Umbilical cord (tissue), 2 donors: Measurements from ENCODE around the gene RTN1. TPM values are rescaled to one million over a fixed set of nuclear protein-coding genes. Genes with fewer than 3 reads are reported as not detected.
"Not testable (repeated sequence)": the region's sequence is repeated elsewhere in the genome, so short reads cannot be mapped to it uniquely, and the experiment has no call there.

Source experiments
- DNase-seq: peaks from one replicate; pipeline ENCODE4 v3.0.0-alpha.2; 2015; ENCODE audit warnings: low spot score
- total RNA-seq: library from RNA; depleted of rRNA; stranded (reverse); fragments of >200 nt; gene quantifications from one replicate; pipeline ENCODE4 v1.2.3, GENCODE V29; 2014; ENCODE audit warnings: low replicate concordance; ENCODE audit not compliant: insufficient read depth

The RTN1 gene
- total RNA-seq, 1 donor from 2014 or later = 12.5 TPM

GRCh38 chr14:59705866-59706265, 164.7 kb downstream of the RTN1 start:
- no peak for DNase-seq

- DNase-seq = no peak
These were observed 165.3 kb downstream of the RTN1 start for GRCh38 chr14:59705245-59705644.

GRCh38 chr14:59704054-59704645, 166.4 kb downstream of the RTN1 start:
- DNase-seq = no peak

- no peak for DNase-seq
These were observed 171.1 kb downstream of the RTN1 start for GRCh38 chr14:59699442-59699841.

- no peak for DNase-seq
These were observed 171.8 kb downstream of the RTN1 start for GRCh38 chr14:59698793-59699192.

- no peak for DNase-seq
These were observed 175.4 kb downstream of the RTN1 start for GRCh38 chr14:59695198-59695597.

GRCh38 chr14:59691266-59691665, 179.3 kb downstream of the RTN1 start:
- no peak for DNase-seq

- no peak for DNase-seq
These were observed 180.2 kb downstream of the RTN1 start for GRCh38 chr14:59690426-59690825.

GRCh38 chr14:59688224-59689170, 182.1 kb downstream of the RTN1 start:
- DNase-seq = peak; percentile 36

- DNase-seq = no peak
These were observed 182.9 kb downstream of the RTN1 start for GRCh38 chr14:59687663-59688062.

GRCh38 chr14:59679872-59680271, 190.7 kb downstream of the RTN1 start:
- no peak for DNase-seq

- no peak for DNase-seq
These were observed 192.2 kb downstream of the RTN1 start for GRCh38 chr14:59678352-59678751.

GRCh38 chr14:59677771-59678231, 192.8 kb downstream of the RTN1 start:
- peak; percentile 23 for DNase-seq

GRCh38 chr14:59675394-59675793, 195.2 kb downstream of the RTN1 start:
- no peak for DNase-seq

GRCh38 chr14:59664741-59665140, 205.8 kb downstream of the RTN1 start:
- no peak for DNase-seq

GRCh38 chr14:59657769-59658168, 212.8 kb downstream of the RTN1 start:
- no peak for DNase-seq

- DNase-seq = no peak
These were observed 214.1 kb downstream of the RTN1 start for GRCh38 chr14:59656473-59656872.

- DNase-seq = not testable (repeated sequence)
These were observed 216.4 kb downstream of the RTN1 start for GRCh38 chr14:59654131-59654530.

GRCh38 chr14:59646832-59647231, 223.7 kb downstream of the RTN1 start:
- not testable (repeated sequence) for DNase-seq

- DNase-seq = no peak
These were observed 231.7 kb downstream of the RTN1 start for GRCh38 chr14:59638885-59639284.

- DNase-seq = no peak
These were observed 236.0 kb downstream of the RTN1 start for GRCh38 chr14:59634617-59635016.

- DNase-seq = no peak
These were observed 237.1 kb downstream of the RTN1 start for GRCh38 chr14:59633486-59633885.

- DNase-seq = no peak
These were observed 238.2 kb downstream of the RTN1 start for GRCh38 chr14:59632381-59632780.
